GM18526 (cell line): Measurements from ENCODE around the gene NLN.

Experiments
- POLR2A ChIP-seq: IDR thresholded peaks from 3 replicates; pipeline ENCODE4 v1.6.1; 2011; ENCODE audit not compliant: insufficient read length; ENCODE audit errors: extremely low read depth

Gene NLN

DNA sequence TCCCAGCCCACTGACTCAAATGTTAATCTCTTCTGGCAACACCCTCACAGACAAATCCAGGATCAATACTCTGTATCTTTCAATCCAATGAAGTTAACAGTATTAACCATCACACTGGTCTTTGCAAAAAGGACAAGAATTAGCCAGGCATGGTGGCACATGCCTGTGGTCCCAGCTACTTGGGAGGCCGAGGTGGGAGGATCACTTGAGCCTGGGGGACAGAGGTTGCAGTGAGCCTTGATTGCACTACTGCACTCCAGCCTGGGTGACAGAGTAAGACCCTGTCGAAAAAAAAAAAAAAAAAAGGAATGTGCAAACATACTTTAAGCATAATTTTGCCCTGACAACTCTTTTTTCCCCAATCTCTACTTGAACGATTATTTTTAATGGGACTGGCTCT, 146.5 kb downstream of the NLN start:
- no peak for TF ChIP-seq POLR2A

DNA sequence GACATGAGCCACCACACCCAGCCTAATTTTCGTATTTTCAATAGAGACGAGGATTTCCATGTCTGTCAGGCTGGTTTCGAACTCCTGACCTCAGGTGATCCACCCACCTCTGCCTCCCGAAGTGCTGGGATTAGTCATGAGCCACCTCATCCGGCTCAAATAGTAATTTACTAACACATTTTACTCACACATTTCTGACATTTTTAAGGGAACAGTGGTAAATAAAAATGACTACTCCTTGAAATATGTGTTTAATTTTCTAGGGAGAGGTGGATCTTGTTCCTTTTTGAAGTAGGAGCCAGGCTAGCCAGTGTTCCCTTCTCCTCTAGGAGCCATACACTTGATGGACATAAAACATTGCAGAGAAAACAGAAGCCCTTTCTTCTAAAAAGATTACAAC, 149.2 kb downstream of the NLN start:
- TF ChIP-seq POLR2A = no peak

DNA sequence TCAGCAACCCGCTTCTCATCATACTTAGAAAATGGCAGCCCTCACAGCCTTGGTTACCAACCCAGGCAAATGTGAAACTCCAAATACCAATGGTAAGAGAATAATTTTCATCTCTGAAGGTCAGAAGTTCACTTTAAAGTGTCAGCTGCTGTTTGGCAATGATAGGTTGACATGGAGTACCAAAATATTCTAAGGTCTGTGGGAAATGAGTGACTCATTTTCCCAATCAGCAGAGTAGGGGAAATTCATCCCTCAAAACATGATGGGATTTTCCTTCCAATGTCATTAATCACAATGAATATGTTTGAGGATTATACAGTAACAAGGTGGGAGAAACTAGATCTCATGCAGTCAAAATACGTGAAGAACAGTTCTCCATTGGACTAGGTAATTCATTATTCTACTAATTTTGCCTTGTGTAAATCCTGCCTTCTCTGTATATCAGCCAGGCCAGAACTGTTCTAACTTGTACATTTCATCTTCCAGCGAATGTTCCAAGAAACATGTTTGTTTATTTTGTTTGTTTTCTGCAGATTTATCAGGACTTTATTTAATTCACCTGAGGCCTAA, 151.3 kb downstream of the NLN start:
- TF ChIP-seq POLR2A = no peak

DNA sequence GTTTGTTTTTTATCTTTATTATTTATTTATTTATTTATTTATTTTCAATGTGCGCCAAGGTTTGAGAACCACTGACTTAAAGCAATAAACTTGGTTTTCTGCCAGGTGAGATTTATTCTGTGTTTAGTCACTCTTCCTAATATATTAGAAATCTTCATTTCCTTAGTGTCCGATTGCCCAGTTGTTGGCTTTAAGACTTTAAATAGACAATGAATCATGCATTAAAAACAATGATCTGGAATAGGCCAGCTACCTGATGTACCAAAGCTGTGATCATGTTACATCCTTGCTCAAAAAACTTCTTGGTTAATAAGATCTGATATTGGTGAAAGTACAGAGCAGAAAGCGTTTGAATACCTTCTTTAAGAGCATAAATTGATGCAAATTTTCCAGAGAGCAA, 152.2 kb downstream of the NLN start:
- no peak for TF ChIP-seq POLR2A

DNA sequence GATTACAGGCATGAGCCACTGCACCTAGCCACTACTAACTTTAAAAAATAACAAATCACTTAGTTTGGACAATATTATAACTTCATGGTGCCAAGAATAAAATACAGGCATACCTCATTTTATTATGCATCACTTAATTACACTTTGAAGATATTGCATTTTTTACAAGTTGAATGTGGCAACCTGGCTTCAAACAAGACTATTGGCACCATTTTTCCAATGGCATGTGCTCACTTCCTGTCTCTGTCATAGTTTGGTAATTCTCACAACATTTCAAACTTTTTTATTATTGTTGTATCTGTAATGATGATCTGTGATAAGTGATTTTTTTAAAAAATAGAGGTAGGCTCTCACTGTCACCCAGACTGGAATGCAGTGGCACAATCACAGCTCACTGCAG, 154.5 kb downstream of the NLN start:
- no peak for TF ChIP-seq POLR2A

DNA sequence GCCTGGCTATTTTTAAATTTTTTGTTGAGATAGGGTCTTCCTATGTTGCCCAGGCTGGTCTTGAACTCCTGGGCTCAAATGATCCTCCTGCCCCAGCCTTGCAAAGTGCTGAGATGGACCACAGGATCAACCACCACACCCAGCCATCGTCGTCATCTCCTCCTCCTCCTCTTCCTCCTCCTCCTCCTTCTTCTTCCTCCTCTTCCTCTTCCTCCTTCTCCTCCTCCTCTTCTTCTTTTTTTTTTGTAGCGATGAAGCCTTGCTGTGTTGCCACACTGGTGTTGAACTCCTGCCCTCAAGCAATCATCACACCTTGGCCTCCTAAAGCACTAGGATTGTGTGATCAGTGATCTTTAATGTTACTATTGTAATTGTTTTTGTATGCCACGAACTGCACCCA, 155.0 kb downstream of the NLN start:
- TF ChIP-seq POLR2A = no peak
